GM18858 (cell line): ENCODE measurements around the gene CAPRIN1.

Experiments used
- ATAC-seq: cut with Tn5 transposase; IDR thresholded peaks from one replicate; pipeline ENCODE4 v1.9.1; 2021; ENCODE audit not compliant: unreplicated experiment

Gene CAPRIN1, protein sequence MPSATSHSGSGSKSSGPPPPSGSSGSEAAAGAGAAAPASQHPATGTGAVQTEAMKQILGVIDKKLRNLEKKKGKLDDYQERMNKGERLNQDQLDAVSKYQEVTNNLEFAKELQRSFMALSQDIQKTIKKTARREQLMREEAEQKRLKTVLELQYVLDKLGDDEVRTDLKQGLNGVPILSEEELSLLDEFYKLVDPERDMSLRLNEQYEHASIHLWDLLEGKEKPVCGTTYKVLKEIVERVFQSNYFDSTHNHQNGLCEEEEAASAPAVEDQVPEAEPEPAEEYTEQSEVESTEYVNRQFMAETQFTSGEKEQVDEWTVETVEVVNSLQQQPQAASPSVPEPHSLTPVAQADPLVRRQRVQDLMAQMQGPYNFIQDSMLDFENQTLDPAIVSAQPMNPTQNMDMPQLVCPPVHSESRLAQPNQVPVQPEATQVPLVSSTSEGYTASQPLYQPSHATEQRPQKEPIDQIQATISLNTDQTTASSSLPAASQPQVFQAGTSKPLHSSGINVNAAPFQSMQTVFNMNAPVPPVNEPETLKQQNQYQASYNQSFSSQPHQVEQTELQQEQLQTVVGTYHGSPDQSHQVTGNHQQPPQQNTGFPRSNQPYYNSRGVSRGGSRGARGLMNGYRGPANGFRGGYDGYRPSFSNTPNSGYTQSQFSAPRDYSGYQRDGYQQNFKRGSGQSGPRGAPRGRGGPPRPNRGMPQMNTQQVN

DNA sequence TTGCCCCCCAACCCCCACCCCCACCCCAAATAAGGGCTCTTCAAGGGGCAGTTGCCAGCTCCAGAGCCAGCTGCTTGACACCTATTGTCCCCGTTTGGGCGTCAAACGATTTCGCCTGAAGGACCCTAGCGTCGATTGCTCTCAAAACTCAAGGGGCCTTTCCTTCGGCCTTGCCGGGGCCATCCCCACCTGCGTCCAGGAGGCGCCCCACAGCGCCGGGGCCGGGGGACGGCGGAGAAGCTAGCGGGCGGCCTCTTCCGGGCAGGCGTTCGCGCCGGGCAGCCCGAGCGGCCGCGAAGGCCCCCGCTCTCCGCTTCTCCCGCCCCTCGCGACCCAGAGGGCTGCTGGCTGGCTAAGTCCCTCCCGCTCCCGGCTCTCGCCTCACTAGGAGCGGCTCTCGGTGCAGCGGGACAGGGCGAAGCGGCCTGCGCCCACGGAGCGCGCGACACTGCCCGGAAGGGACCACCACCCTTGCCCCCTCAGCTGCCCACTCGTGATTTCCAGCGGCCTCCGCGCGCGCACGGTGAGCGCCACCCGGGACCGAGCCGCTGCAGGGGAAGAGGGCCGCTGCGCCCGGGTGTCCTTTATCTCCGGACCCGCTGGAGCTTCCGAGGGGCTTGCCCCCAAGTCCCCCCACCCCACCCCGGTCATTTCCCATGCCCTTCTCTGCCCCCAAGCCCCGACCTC lies at the start of gene CAPRIN1:
Gene CAPRIN1 (plus strand): TSS at position 383 of the 687 bp plus-strand sequence. CDS start 690 bp downstream, outside the sequence.
- peak; percentile 46 for ATAC-seq

DNA sequence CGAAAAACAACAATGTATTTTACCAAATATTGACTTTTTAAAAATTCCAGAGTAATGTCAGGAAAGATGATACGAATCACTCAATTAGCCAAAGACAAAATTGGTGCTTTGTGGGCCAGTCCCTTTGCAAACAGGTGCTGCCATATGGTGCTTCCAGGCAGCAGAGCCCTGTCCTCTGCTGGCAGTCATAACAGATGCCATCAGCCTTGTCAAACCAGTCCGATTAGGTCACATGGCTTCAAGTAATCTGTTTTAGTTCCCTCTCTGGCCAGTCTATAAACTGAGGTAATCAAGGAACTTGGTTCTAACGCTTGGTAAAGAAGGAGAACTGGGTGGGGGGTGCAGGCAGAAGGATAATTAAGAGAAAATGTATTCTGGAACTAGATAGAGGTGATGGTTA lies 49.1 kb upstream of the CAPRIN1 start:
- ATAC-seq, result no peak

DNA sequence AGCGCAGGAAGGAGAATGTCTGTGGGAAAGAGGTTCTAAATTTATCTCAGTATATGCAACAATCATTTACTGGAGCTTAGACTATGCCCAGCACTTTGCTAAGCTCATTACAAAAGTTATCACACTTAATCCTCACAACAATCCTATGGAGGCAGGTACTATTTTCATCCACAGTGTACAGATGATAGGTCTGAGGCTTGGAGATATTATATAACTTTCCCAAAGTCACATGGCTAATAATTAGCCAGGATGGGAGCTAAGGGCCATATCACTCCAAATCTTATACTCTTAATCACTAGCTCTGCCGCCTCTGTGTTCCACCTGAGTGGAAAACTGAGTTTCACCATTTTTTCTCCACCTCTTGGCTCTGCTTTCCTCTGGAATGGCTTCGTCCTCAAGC lies 47.3 kb upstream of the CAPRIN1 start:
- ATAC-seq, result no peak

DNA sequence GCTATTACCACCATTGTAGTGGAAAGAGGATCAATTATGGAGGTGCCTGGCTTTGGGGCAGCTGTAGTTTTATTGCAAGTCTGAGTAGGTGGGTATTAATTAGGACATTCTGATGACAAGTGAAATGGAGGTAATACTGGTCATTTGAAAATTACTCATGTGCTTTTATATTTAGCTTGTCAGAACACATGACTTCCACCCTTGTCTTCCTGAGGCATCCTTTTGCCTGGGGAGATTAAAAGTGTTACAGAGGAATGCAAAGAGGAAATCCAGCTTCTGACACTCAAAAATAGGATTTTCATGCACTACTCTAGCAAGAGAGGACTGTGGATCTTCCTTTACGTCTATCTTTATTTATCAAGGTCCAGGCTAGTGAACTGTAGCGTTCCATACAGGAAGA lies 44.7 kb upstream of the CAPRIN1 start:
- ATAC-seq, result no peak

DNA sequence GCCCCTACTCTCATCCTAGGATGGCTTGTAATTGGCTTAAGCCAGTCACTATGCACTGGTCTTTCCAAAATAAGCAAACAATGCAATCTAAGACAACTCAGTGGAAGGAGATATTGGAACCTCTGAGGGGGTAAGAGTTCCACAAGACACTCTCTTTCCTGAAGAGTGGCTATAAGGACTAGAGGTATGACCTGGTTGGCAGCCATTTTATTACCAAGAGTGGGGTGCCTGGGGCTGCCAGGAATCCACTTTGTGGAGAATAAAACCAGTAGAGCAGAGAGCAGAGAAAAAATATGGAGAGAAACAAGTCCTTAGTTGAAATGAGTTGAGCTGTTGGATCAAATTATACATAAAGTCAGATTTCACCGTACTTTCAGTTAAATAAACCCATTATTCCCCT lies 38.8 kb upstream of the CAPRIN1 start:
- no peak for ATAC-seq

DNA sequence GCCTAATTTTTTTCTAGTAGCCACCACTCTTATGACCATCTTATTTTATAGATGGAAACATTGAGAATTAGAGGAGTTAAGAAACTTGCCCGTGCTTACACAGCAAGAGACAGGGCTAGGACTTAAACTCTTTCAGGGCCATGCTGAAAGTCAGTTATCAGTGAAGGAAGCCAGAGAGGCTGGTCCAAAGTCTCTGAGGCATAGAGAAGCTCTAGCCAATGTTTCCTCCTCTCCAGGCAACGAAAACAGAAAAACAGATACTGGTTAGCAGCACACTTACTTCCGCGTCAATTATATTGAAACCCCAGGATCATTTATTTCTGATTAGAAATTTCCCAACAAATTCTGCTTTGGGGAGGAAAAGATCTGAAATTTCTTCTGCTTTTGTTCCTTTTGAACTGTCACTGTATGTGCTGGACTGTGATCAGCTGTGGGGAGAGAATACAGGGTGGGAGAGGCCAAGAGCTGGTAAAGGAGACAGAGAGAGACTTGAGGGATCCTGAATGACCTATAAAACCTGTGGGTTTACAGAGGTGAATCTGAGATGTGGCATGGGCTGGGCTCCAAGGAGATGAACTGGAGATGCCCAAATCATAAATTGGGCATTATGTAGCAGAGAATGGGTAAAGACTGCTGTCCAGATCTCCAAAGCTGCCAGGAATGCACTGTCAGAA lies 37.5 kb upstream of the CAPRIN1 start:
- no peak for ATAC-seq

DNA sequence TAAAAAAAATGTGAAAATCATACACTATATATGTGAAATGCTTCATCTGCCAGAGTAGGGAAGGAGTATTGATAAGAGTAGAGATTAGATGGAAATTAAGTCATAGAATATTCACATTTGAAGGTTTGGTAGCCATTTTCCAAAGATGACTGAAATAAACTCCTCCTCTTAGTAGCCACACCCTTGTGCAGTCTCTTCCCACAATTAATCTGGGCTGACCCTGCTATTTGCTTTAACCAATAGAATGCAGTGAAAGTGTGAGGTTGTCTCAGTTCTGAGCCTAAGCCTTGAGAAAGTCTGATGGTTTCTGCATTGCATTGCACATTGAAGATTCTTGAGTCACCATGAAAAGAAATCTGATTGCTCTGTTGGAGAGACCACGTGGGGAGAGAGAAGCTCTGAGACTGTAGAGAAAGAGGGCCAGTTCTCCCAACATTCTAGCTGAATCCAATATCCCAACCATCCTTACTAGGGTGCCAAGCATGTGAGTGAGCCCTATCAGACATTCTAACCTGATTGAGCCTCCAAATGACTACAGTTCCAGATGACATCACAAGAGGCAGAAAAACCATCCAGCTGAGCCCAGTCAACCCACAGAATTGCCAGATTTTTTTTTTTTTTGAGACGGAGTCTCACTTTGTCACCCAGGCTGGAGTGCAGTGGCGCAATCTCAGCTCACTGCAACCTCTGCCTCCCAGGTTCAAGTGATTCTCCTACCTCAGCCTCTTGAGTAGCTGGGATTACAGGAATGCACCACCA lies 29.4 kb upstream of the CAPRIN1 start:
- ATAC-seq, result no peak

DNA sequence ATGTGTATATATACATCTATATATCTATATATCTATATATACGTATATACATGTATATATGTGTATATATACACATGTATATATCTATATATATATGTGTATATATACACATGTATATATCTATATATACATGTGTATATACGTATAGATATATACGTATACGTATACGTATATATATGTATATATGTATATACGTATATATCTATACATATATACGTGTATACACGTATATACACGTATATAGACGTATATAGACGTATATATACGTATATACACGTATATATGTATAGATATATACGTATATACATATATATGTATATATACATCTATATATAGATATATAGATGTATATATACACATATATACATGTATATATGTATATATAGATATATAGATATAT lies 25.1 kb upstream of the CAPRIN1 start:
- ATAC-seq, result no peak

DNA sequence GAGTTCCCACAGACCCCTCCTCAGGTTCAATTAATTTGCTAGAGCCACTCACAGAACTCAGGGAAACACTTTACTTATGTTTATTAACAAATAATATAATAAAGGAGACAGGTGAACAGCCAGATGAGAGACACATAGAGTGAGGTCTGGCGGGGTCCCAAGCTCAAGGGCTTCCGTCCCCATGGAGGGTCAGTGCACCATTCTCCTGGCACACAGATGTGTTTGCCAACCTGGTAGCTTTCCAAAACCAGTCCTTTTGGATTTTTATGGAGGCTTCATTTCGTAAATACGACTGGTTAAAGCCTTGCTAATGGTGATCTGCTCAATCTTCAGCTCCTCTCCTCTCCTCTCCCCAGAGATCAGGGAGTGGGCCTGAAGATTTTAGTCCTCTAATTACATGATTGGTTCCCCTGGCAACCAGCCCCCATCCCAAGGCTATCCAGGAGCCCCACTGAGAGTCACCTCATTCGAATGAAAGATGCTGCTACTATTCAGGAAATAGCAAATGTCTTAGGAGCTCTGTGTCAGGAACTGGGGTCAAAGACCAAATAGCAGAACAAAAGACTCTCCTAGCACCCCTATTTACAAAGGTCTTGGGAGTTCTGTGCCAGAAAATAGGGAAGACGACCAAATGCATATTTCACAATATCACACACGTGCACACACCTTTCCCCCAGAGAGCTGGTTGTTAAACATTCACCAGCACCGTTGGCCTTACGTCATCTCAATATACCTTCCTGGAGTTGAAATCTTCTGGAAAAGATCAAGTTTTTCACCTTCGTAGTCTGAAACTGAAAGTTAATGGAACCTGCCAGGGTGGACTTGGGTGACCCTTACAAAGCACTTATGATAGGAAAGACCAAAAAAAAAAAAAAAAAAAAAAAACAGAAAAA lies 23.8 kb upstream of the CAPRIN1 start:
- no peak for ATAC-seq

DNA sequence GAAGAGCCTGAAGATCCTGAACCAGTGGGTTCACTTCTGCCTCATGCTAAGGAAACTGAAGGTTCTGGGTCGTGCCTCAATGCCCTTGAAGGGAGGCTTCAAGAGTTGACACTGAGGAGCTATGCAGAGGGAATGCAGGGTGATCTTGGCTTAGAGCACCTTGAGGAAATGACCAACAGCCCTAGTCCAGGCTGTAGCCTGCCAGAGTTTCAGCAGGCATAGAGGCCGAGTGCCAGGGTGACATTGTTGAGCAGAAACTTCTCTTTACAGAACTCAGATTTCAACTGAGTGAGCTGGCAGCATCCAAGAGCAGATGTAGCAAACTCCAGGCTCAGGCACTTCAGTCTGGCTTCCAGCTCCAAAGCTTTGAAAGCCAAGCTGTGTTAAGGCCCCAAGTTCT lies 23.1 kb upstream of the CAPRIN1 start:
- ATAC-seq, result no peak

DNA sequence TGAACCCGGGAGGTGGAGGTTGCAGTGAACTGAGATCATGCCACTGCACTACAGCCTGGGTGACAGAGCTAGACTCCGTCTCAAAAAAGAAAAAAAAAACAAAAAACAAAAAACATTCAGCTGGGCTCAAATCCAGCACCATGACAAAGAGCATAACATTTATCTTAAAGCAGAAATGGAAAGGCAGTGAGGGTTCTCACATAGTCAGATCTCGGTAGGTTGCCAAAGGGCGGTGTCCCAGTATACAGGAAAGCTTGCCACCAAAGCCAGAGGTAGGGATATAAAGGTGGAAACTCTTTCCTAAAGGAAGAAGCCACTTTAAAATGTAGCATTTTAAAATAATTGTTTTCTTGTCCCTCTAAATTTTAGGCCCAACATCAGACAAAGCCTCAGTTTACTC lies 22.4 kb upstream of the CAPRIN1 start:
- no peak for ATAC-seq

DNA sequence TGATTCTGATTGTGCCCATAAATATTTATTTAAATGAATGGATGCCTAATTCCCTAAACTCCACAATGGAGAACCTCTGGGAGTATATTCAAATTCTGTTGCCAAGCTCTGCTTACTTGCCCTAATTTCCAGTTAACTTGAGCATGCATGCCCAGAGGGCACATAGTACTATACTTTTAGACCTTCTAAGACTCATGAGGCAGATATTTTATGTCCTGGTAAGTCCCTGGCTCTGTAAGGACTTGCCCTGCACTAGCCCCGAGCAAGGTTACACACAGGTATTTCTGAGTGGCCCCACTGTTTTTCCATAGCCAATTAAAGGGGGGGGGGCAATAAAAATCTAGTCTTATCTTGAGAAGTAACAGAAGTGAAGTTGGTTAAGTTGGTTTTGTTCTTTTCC lies 21.1 kb upstream of the CAPRIN1 start:
- no peak for ATAC-seq

DNA sequence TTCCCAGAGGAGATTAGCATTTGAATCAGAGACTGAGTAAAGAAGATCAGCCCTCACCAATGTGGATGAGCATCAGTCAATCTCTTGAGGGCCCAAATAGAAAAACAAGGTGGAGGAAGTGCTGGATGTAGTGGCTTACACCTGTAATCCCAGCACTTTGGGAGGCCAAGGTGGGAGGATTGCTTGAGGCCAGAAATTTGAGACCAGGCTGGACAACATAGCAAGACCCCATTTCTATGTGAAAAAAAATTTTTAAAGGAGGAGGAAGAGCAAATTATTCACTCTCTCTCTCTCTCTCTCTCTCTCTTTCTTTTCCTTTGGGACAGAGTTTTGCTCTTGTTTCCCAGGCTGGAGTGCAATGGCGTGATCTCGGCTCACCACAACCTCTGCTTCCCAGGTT lies 18.1 kb upstream of the CAPRIN1 start:
- ATAC-seq, result no peak

DNA sequence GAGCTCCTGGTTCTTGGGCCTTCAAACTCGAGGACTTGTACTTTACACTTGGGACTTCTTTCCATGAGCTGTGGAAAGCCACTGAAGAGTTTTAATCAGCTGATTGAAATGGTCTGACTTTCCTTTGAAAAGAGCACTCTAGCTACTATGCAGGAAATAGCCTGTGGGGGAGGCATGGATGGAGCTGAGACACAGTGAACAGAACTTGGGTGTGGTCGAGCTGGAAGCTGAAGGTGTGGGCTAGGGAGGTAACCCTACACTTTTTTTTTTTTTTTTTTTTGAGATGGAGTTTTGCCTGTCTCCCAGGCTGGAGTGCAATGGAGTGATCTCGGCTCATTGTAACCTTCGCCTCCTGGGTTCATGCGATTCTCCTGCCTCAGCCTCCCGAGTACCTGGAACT lies 17.5 kb upstream of the CAPRIN1 start:
- ATAC-seq, result no peak

DNA sequence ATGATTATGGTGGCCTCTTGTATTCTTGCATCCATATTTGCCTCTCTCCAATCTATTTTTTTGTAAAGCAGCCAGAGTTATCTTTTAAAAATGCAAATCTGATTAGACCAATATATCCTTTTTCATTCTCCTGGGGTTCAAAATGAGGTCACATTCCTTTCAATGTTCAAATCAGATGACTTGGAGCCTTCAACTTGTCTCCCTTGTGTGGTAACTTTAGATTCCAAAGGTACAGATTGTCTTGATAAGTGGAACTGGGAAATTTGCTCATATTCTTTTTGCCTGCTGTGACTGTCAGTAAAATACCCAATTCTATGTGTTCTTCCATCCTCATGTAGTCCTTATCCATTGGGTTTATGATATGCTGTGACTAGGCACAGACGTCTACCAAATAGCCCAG lies 15.1 kb upstream of the CAPRIN1 start:
- ATAC-seq, result no peak

DNA sequence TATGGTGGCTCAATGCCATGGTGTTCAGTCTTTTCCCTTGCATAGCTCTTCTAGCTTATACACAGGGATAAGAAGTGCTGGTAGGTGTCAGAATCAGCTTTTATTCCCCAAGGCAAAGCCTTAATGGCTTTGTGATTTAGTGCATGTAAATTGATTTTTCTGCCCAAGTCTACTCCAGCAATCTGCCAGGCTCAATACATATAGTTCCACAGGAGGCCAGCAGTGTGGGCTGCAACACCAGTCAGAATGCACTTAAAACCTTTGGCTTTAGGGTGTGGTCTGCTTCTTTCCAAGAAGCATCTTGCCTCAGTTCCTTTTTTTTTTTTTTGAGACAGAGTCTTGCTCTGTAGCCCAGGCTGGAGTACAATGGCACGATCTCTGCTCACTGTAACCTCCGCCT lies 14.5 kb upstream of the CAPRIN1 start:
- ATAC-seq, result no peak

DNA sequence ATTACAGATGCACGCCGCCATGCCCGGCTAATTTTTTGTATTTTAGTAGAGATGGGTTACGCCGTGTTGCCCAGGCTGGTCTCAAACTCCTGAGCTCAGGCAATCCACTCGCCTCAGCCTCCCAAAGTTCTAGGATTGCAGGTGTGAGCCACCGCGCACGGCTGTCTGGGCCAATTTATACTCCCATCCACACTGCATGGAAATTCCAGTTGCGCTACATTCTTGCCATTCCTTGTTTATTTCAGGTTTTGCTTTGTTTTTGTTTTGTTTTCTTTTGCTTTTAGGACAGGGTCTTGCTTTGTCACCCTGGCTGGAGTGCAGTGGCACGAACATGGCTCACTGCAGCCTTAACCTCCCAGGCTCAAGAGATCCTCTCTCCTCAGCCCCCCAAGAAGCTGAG lies 11.0 kb upstream of the CAPRIN1 start:
- ATAC-seq, result no peak

DNA sequence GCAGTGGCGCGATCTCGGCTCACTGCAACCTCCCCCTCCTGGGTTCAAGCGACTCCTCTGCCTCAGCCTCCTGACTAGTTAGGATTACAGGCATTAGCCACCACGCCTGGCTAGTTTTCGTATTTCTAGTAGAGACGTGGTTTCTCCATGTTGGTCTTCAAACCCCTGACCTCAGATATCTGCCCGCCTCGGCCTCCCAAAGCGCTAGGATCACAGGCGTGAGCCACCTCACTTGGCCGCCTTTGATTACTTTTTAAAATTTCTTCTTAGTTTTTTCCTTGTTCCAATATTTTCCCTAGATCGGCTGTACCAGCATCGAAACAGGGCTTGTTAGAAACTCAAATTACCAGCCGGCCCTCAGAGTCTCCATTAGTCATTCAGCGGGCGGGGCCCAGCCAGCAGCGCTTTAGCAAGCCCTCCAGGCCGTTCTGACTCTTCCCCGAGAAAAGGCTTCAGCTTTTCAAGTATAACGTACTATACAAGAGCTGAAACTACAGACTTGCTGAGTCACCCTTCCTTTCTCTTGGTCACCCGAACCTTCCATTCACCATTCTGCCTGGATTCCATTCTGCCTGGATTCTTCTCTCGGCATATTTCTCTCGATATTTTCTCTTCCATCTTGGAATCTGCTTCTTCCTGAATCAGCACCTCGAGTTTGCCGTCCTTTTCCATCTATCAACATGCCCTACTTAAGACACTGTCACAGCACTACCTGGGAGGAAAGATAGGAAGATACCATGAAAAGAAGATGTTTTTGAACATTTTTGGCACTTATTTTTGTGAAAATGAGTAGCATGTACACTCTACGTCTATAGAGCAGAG lies 6.7 kb upstream of the CAPRIN1 start:
- ATAC-seq, result no peak

DNA sequence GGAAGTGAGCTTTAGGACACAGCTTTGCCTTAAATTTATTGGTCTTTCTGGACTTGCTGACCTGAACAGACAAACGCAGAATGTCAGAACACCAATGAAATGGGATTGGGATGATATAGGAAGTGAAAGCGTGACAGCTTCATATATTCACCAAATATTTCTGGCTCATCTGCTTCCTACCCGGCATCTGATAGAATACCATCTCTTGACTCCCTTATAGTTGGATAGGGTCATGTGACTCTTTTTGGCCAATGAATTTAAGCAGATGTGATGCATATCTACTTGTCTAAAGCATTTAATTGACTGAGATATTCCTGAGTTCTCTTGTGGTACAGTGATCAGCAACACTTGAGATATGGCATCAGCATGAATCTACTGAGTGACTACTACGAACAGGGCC lies 2.5 kb upstream of the CAPRIN1 start:
- no peak for ATAC-seq
